ENCODE results near the gene PLXNC1.

The PLXNC1 gene

GRCh38 chr12:94140556-94140955 is 7.8 kb upstream of the PLXNC1 start:
- DNase-seq (ENCODE audit: low read depth in 1 of 2, low spot score in 1 of 2) = peak in 1 of 2 experiments; percentile 33
- no peak overlapping the region for H3K27ac ChIP-seq (replicated peaks)
- peak; percentile 24 for TF ChIP-seq CTCF (IDR thresholded peaks at IDR 0.05; ENCODE audit: insufficient read depth, low read length)
- no peak for TF ChIP-seq POLR2AphosphoS5 (IDR thresholded peaks at IDR 0.05; ENCODE audit: low read depth)
- H3K27me3 ChIP-seq (ENCODE audit: insufficient read depth, poor library complexity, severe bottlenecking) = no peaks in the 10 kb centered on the region
- no peak overlapping the region for H3K4me3 ChIP-seq (replicated peaks; ENCODE audit: insufficient read depth, low read length)

GRCh38 chr12:94141004-94141764 is 7.2 kb upstream of the PLXNC1 start:
- Histone ChIP-seq H3K27me3 (ENCODE audit: insufficient read depth, poor library complexity, severe bottlenecking) (no peaks in the 10 kb centered on the region), H3K4me3 (replicated peaks; ENCODE audit: insufficient read depth, low read length) (no peak overlapping the region)

GRCh38 chr12:94141892-94142291 is 6.5 kb upstream of the PLXNC1 start:
- Histone ChIP-seq H3K27ac (replicated peaks) (no peak overlapping the region), H3K4me3 (replicated peaks; ENCODE audit: insufficient read depth, low read length) (no peak overlapping the region), H3K27me3 (ENCODE audit: insufficient read depth, poor library complexity, severe bottlenecking) (no peaks in the 10 kb centered on the region)
- TF ChIP-seq POLR2AphosphoS5 (IDR thresholded peaks at IDR 0.05; ENCODE audit: low read depth) (no peak), CTCF (IDR thresholded peaks at IDR 0.05; ENCODE audit: insufficient read depth, low read length) (no peak), GABPA (IDR thresholded peaks at IDR 0.05; ENCODE audit: low read depth) (no peak), REST (IDR thresholded peaks at IDR 0.05; ENCODE audit: insufficient replicate concordance, low read depth) (no peak), SPI1 (IDR thresholded peaks at IDR 0.05; ENCODE audit: borderline replicate concordance, low read depth) (no peak)
- DNase-seq (ENCODE audit: low read depth in 1 of 2, low spot score in 1 of 2) = no peak

More at GRCh38 chr12:94141004-94141764, 7.2 kb upstream of the PLXNC1 start:
- no peak for DNase-seq (ENCODE audit: low read depth in 1 of 2, low spot score in 1 of 2)
- TF ChIP-seq REST (IDR thresholded peaks at IDR 0.05; ENCODE audit: insufficient replicate concordance, low read depth) = no peak
- TF ChIP-seq CTCF (IDR thresholded peaks at IDR 0.05; ENCODE audit: insufficient read depth, low read length) = no peak
- TF ChIP-seq POLR2AphosphoS5 (IDR thresholded peaks at IDR 0.05; ENCODE audit: low read depth) = no peak
- no peak for TF ChIP-seq GABPA (IDR thresholded peaks at IDR 0.05; ENCODE audit: low read depth)
- no peak for TF ChIP-seq SPI1 (IDR thresholded peaks at IDR 0.05; ENCODE audit: borderline replicate concordance, low read depth)
- H3K27ac ChIP-seq (replicated peaks) = no peak overlapping the region

GRCh38 chr12:94143438-94143837 is 4.9 kb upstream of the PLXNC1 start:
- Histone ChIP-seq H3K27ac (replicated peaks) (no peak overlapping the region), H3K4me3 (replicated peaks; ENCODE audit: insufficient read depth, low read length) (no peak overlapping the region), H3K27me3 (ENCODE audit: insufficient read depth, poor library complexity, severe bottlenecking) (peaks cover 7% of the 10 kb centered on the region)
- TF ChIP-seq CTCF (IDR thresholded peaks at IDR 0.05; ENCODE audit: insufficient read depth, low read length) (no peak), SPI1 (IDR thresholded peaks at IDR 0.05; ENCODE audit: borderline replicate concordance, low read depth) (no peak), REST (IDR thresholded peaks at IDR 0.05; ENCODE audit: insufficient replicate concordance, low read depth) (no peak), GABPA (IDR thresholded peaks at IDR 0.05; ENCODE audit: low read depth) (no peak), POLR2AphosphoS5 (IDR thresholded peaks at IDR 0.05; ENCODE audit: low read depth) (no peak)
- no peak for DNase-seq (ENCODE audit: low read depth in 1 of 2, low spot score in 1 of 2)

All from HL-60 (cell line).